ENCODE data around the gene MED14.

GRCh38 chrX:40617566-40617965 lies 117.8 kb downstream of the MED14 start:
- no peak for TF ChIP-seq CTCF (conservative IDR thresholded peaks at IDR 0.05)
- no peak for TF ChIP-seq ZFX (IDR thresholded peaks at IDR 0.05)
